Globus pallidus (tissue), 1 donor: Measurements from ENCODE around the gene CCNA2.

Source experiments
- DNase-seq: peaks from one replicate; pipeline ENCODE4 v3.0.0-alpha.2; 2015; ENCODE audit warnings: low spot score

CCNA2 gene

DNA sequence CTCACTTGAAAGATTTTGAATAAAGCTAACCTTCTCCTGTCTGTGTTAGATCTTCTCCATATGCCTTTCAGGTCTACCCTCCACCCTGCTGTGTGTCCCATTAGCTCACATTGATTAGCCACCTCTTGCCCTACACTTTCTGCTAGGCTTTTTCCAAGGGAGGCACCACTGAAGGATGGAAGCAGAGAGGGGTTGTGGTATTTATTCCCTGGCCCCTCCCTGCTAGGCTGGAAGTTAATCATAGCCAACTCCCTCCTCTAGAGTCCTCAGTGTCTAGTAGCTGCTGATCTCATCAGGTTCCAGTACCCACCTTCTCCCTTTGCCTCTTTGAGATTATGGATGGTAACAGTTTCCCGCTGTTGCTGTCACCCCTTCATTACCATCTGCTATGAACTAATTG lies 49.8 kb downstream of the CCNA2 start:
- DNase-seq, result no peak

DNA sequence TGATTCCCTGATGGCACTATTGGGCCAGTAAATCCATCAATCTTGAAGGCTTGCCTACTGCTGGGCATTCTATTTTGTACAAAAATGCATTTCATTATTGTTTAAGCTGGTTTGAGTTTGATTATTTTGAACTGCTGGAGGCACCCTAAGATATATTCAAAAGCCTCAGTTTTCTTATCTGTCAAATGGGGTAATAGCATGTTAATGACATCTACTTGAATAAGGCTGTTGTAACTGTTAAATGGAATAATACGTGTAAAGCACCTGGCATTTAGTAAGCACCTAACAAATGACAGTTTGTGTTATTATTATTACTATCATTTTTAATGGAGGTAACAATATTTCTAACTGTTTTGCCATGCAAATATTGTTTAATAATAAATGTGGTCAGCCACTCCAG lies 51.8 kb downstream of the CCNA2 start:
- no peak for DNase-seq

DNA sequence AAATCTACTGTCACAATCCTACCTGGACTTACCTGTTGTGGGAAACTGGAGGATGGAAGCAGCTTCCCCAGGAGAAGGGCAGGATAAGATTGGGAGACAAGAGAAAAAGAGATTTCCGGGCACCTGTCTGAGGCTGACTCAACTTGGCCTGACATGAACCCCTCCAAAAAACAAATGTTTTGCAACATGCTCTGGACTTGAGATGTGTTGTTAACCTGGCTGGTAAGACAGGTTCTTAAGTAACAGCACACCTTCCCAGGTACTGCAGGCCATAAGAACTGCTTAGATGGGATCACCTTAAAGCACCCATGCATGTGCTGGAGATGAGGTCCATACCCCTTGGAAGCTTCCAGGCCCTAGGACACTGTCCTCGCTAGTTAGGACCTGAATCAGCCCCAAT lies 54.3 kb downstream of the CCNA2 start:
- DNase-seq, result no peak

DNA sequence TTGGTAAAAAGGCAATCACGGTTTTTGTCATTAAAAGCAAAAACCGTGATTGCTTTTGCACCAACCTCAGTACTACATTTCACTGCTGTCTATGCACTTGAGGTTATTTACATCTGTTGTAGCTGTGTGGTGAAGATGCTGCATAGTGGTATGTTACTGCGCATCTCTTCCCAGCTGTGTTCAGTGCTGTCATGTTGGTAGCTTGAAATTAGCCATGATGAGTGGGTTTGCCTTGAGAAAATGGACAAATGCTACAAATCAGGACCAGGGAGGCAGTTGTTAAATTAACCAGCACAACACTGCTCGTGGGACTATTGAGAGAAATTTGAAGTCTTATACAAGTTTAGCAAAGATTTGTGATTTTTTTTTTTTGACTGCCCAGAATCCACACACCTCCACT lies 56.5 kb downstream of the CCNA2 start:
- no peak for DNase-seq
